Right cardiac atrium (tissue), 5 donors: ENCODE measurements around the gene SPDYE4. TPM values are rescaled to one million over a fixed set of nuclear protein-coding genes. Genes with fewer than 3 reads are reported as not detected.
A peak's percentile ranks its signal among the peaks of the same experiment; 100 is the strongest.

Source experiments
- ATAC-seq, 2 donors: fragments of 200-7000 bp; cut with Tn5 transposase; one replicate each; pipeline versions ENCODE4 v1.8.0 to v1.9.1; 2020; ENCODE audit warnings: moderate library complexity in 2 of 2, mild to moderate bottlenecking in 1 of 2
- DNase-seq, 3 donors: peaks; one replicate each; pipeline ENCODE4 v3.0.0-alpha.2; 2020
- H3K27ac ChIP-seq: one replicate; pipeline ENCODE4 v1.5.1; 2013; ENCODE audit warnings: mild to moderate bottlenecking, low read length, control low read depth, moderate library complexity
- H3K27me3 ChIP-seq: one replicate; pipeline ENCODE4 v1.6.1; 2013; ENCODE audit not compliant: control insufficient read depth, insufficient read depth
- H3K4me1 ChIP-seq: one replicate; pipeline ENCODE4 v1.6.1; 2013; ENCODE audit warnings: low read length; ENCODE audit not compliant: control insufficient read depth, insufficient read depth
- H3K4me3 ChIP-seq: one replicate; pipeline ENCODE4 v1.5.1; 2013; ENCODE audit warnings: low read length, control low read depth
- H3K9me3 ChIP-seq: one replicate; pipeline ENCODE4 v1.6.1; 2013; ENCODE audit warnings: low read length; ENCODE audit not compliant: control insufficient read depth
- WGBS: extraction: QIAGEN DNeasy Blood & Tissue Kit; methylation state at CpG from one replicate; pipeline ENCODE4 v1.1.7; 2013; 5-methylcytosine and 5-hydroxymethylcytosine counted together
- intact Hi-C, 4 donors: fragments of 100-400 bp; cut with DNase I; formaldehyde crosslinking; loops; one replicate each; pipeline versions ENCODE4 v1.11.0 to v1.14.0; 2022 to 2023
- polyA plus RNA-seq: library from polyadenylated mRNA; stranded (reverse); fragments of 200-250 nt; gene quantifications from one replicate; pipeline ENCODE4 v1.2.3, GENCODE V29; 2013
- total RNA-seq, 4 donors: library from RNA; stranded (reverse); fragmentation: NEBNext Ultra II Directional; extraction: Animal tissue kit (Norgen Biotek cat#: 25700); gene quantifications; one replicate each; pipeline ENCODE4 v1.2.1, GENCODE V29; 2021
- donor health status: healthy with polysubstance abuse.
- donor health status: DM: no; HTN: yes; CAD: no.
- donor health status: DM: no; HTN: no; CAD: no.
- donor health status: DM: no; HTN: yes; CAD: no; lungs with severe emphysema.
- donor health status: DM: yes; HTN: yes; CAD: no.

The SPDYE4 gene
- total and polyA plus RNA-seq, 5 donors, result not detected

GRCh38 chr17:8739097-8739496 lies 19.2 kb downstream of the SPDYE4 start:
- Histone ChIP-seq H3K4me3 (no peak overlapping the region), H3K27ac (no peak overlapping the region), H3K4me1 (no peaks in the 10 kb centered on the region), H3K9me3 (no peaks in the 10 kb centered on the region), H3K27me3 (no peaks in the 10 kb centered on the region)
- intact Hi-C loops, result loop anchor here in 1 of 4 donors (10.0 kb wide), 1 partner anchor 54 kb away; no protein-coding TSS in a partner anchor
- 59% methylated on average over 8 of the region's 8 CpGs for WGBS
- ATAC-seq, result no peak
- DNase-seq, result no peak

GRCh38 chr17:8736796-8737195 lies 21.6 kb downstream of the SPDYE4 start:
- H3K4me1 ChIP-seq, result no peaks in the 10 kb centered on the region
- no peak for DNase-seq
- H3K27ac ChIP-seq, result no peak overlapping the region
- no peaks in the 10 kb centered on the region for H3K9me3 ChIP-seq
- H3K4me3 ChIP-seq, result no peak overlapping the region
- no peak for ATAC-seq
- intact Hi-C loops, result loop anchor here in 1 of 4 donors (10.0 kb wide), 1 partner anchor 52 kb away; no protein-coding TSS in a partner anchor
- H3K27me3 ChIP-seq, result no peaks in the 10 kb centered on the region
- WGBS, result 78% methylated on average over 2 of the region's 2 CpGs

DNA sequence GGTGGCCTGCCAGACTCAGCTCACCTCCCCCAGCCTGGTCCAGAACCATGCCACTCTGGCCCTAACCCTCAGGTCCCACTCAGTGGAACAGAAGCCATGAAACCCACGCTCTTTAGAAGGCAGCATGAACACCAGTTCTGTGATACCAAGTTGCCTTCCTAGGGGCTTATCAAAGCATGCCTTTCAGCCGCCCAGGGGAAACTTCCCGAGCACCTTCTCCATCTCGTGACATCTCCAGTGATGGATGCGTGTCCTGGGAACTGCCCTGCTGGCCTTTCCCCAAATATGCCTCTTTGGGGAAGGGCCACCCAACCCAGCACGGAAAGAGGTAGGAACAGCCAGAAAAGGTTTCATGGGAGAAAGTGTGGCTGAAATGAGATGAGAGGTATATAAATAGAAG lies 22.0 kb downstream of the SPDYE4 start:
- H3K9me3 ChIP-seq, result no peaks in the 10 kb centered on the region
- DNase-seq (peak in 1 of 3 donors; percentile 7), ATAC-seq (no peak)
- H3K4me1 ChIP-seq, result no peaks in the 10 kb centered on the region
- no peaks in the 10 kb centered on the region for H3K27me3 ChIP-seq
- intact Hi-C loops, result loop anchor here in 1 of 4 donors (10.0 kb wide), 1 partner anchor 52 kb away; no protein-coding TSS in a partner anchor
- 68% methylated on average over 6 of the region's 6 CpGs for WGBS
- no peak overlapping the region for H3K4me3 ChIP-seq
- no peak overlapping the region for H3K27ac ChIP-seq

GRCh38 chr17:8735336-8735939 lies 22.9 kb downstream of the SPDYE4 start:
- Histone ChIP-seq H3K4me1 (no peaks in the 10 kb centered on the region), H3K27me3 (no peaks in the 10 kb centered on the region), H3K27ac (no peak overlapping the region), H3K9me3 (no peaks in the 10 kb centered on the region), H3K4me3 (no peak overlapping the region)
- DNase-seq (peak in 1 of 3 donors; percentile 18), ATAC-seq (peak in 1 of 2 donors; percentile 41)
- WGBS, result 88% methylated on average over 23 of the region's 23 CpGs
- intact Hi-C loops, result loop anchor here in 1 of 4 donors (10.0 kb wide), 1 partner anchor 51 kb away; no protein-coding TSS in a partner anchor

- Histone ChIP-seq H3K4me3 (no peak overlapping the region), H3K9me3 (no peaks in the 10 kb centered on the region), H3K27ac (no peak overlapping the region), H3K27me3 (no peaks in the 10 kb centered on the region), H3K4me1 (no peaks in the 10 kb centered on the region)
- WGBS, result 92% methylated on average over 10 of the region's 10 CpGs
- DNase-seq (no peak), ATAC-seq (no peak)
- intact Hi-C loops, result loop anchor here in 1 of 4 donors (10.0 kb wide), 1 partner anchor 50 kb away; no protein-coding TSS in a partner anchor
These were observed 23.5 kb downstream of the SPDYE4 start for GRCh38 chr17:8734876-8735275.

GRCh38 chr17:8732406-8733085 lies 25.8 kb downstream of the SPDYE4 start:
- DNase-seq (no peak), ATAC-seq (no peak)
- 42% methylated on average over 7 of the region's 7 CpGs for WGBS
- Histone ChIP-seq H3K9me3 (no peaks in the 10 kb centered on the region), H3K27me3 (no peaks in the 10 kb centered on the region), H3K4me3 (no peak overlapping the region), H3K4me1 (no peaks in the 10 kb centered on the region), H3K27ac (no peak overlapping the region)
- intact Hi-C loops, result loop anchor here in 1 of 4 donors (10.0 kb wide), 1 partner anchor 48 kb away; no protein-coding TSS in a partner anchor

- DNase-seq (no peak), ATAC-seq (no peak)
- Histone ChIP-seq H3K4me3 (no peak overlapping the region), H3K4me1 (no peaks in the 10 kb centered on the region), H3K27me3 (no peaks in the 10 kb centered on the region), H3K27ac (no peak overlapping the region), H3K9me3 (no peaks in the 10 kb centered on the region)
- 90% methylated on average over 13 of the region's 13 CpGs for WGBS
- intact Hi-C loops, result loop anchor here in 1 of 4 donors (10.0 kb wide), 1 partner anchor 45 kb away; no protein-coding TSS in a partner anchor
These were observed 28.5 kb downstream of the SPDYE4 start for GRCh38 chr17:8729860-8730259.

GRCh38 chr17:8729421-8729820 lies 28.9 kb downstream of the SPDYE4 start:
- ATAC-seq (no peak), DNase-seq (no peak)
- 84% methylated on average over 8 of the region's 8 CpGs for WGBS
- intact Hi-C loops, result no loop called here
- H3K9me3 ChIP-seq, result no peaks in the 10 kb centered on the region
- H3K4me3 ChIP-seq, result no peak overlapping the region
- no peaks in the 10 kb centered on the region for H3K4me1 ChIP-seq
- no peak overlapping the region for H3K27ac ChIP-seq
- H3K27me3 ChIP-seq, result no peaks in the 10 kb centered on the region

- intact Hi-C loops, result no loop called here
- Histone ChIP-seq H3K27me3 (no peaks in the 10 kb centered on the region), H3K4me1 (no peaks in the 10 kb centered on the region), H3K27ac (no peak overlapping the region), H3K4me3 (no peak overlapping the region), H3K9me3 (no peaks in the 10 kb centered on the region)
- ATAC-seq (peak in 1 of 2 donors; percentile 32), DNase-seq (no peak)
- WGBS, result 71% methylated on average over 5 of the region's 5 CpGs
These were observed 29.4 kb downstream of the SPDYE4 start for GRCh38 chr17:8728971-8729370.

DNA sequence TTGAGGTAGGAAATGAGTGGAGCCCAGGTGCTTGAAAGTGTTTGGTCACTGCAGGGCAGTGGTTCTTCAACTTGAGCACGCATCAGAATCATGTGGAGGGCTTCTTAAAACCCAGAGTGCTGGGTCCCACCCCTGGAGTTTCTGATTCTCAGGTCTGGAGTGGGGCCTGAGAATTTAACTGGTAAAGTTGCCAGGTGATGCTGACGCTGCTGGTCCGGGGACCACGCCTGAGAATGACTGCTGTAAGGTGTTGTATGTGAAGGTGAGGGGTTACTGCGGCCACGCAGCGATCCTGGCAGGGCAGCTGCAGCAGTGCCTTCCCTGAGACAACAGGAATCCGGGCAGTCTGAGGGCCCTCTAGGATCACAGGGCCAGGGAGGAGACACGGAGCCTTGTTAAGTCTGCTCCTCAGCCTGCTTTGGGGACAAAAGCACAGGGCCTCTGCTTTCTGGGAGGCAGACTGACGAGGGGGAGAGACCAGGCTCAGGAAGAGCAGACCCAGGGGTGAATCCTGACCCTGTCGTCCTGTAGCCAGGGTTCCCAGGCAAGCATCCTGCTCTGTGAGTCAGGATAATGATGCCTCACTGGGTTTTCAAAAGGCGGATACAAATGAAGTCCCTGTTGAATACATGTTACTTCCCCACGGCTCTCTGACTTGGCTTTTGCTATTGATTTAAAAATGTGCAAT lies 30.0 kb downstream of the SPDYE4 start:
- Histone ChIP-seq H3K4me1 (no peaks in the 10 kb centered on the region), H3K9me3 (no peaks in the 10 kb centered on the region), H3K27me3 (no peaks in the 10 kb centered on the region), H3K4me3 (no peak overlapping the region), H3K27ac (no peak overlapping the region)
- no peak for DNase-seq
- no peak for ATAC-seq
- intact Hi-C loops, result no loop called here
- 78% methylated on average over 13 of the region's 13 CpGs for WGBS
